Keratinocyte (primary cell): Measurements from ENCODE around the gene ACBD4. TPM values are rescaled to one million over a fixed set of nuclear protein-coding genes. Genes with fewer than 3 reads are reported as not detected.
A peak's percentile ranks its signal among the peaks of the same experiment; 100 is the strongest.
"Not testable (repeated sequence)": the region's sequence is repeated elsewhere in the genome, so short reads cannot be mapped to it uniquely, and the experiment has no call there.

Experiments
- DNase-seq: peaks from one replicate; pipeline ENCODE4 v3.0.0-alpha.2; 2011; ENCODE audit warnings: low read depth, missing footprints, low spot score
- FAIRE-seq: peaks from 2 replicates; lab custom pipeline; 2011; peaks lifted over from hg19 to GRCh38; lab: Jason Lieb, UNC
- H2AFZ ChIP-seq: 2 replicates; pipeline ENCODE4 v1.6.0; 2012; ENCODE audit warnings: low read length, control low read depth, inconsistent platforms; ENCODE audit not compliant: control insufficient read depth
- H3K27ac ChIP-seq: 2 replicates; pipeline ENCODE4 v1.5.1; 2011; ENCODE audit warnings: low read length; ENCODE audit not compliant: control insufficient read depth, insufficient read depth
- H3K27me3 ChIP-seq: 3 replicates; pipeline ENCODE4 v1.6.0; 2011; ENCODE audit warnings: low read length; ENCODE audit not compliant: control insufficient read depth, insufficient read depth; ENCODE audit errors: extremely low read depth
- H3K36me3 ChIP-seq, 2 experiments: 2 replicates in 1 of 2; 3 replicates in 1 of 2; pipeline ENCODE4 v1.5.1; 2011; ENCODE audit warnings: low read length in 2 of 2, mild to moderate bottlenecking in 1 of 2; ENCODE audit not compliant: control insufficient read depth in 2 of 2, insufficient read depth in 2 of 2; ENCODE audit errors: extremely low read depth in 1 of 2
- H3K4me1 ChIP-seq: 3 replicates; pipeline ENCODE4 v1.5.1; 2011; ENCODE audit warnings: low read length; ENCODE audit not compliant: control insufficient read depth, insufficient read depth; ENCODE audit errors: extremely low read depth
- H3K4me2 ChIP-seq: 3 replicates; pipeline ENCODE4 v1.6.0; 2011; ENCODE audit warnings: low read depth, low read length; ENCODE audit not compliant: control insufficient read depth, insufficient read depth; ENCODE audit errors: extremely low read depth
- H3K4me3 ChIP-seq, 3 experiments: fragments of 200-600 bp in 1 of 3; sonication (generic) in 1 of 3; 2 replicates in 2 of 3; 3 replicates in 1 of 3; pipeline ENCODE4 v1.5.1; 2011 to 2016; ENCODE audit warnings: low read length in 3 of 3, mild to moderate bottlenecking in 3 of 3, control low read depth in 2 of 3, inconsistent platforms in 1 of 3, low read depth in 1 of 3, mixed read lengths in 1 of 3, mixed run types in 1 of 3, moderate library complexity in 1 of 3; ENCODE audit not compliant: control insufficient read depth in 2 of 3, insufficient read depth in 2 of 3; ENCODE audit errors: extremely low read depth in 1 of 3
- H3K79me2 ChIP-seq: 2 replicates; pipeline ENCODE4 v1.6.0; 2012; ENCODE audit warnings: low read length; ENCODE audit not compliant: control insufficient read depth, insufficient read depth
- H3K9ac ChIP-seq: 3 replicates; pipeline ENCODE4 v1.6.0; 2011; ENCODE audit warnings: low read length; ENCODE audit not compliant: control insufficient read depth, insufficient read depth; ENCODE audit errors: extremely low read depth
- H3K9me1 ChIP-seq: 3 replicates; pipeline ENCODE4 v1.6.0; 2011; ENCODE audit warnings: low read length; ENCODE audit not compliant: control insufficient read depth, insufficient read depth; ENCODE audit errors: extremely low read depth
- H3K9me3 ChIP-seq: 2 replicates; pipeline ENCODE4 v1.5.1; 2012; ENCODE audit warnings: low read depth, low read length; ENCODE audit not compliant: control insufficient read depth
- H4K20me1 ChIP-seq: 3 replicates; pipeline ENCODE4 v1.6.0; 2011; ENCODE audit warnings: low read length; ENCODE audit not compliant: control insufficient read depth, insufficient read depth; ENCODE audit errors: extremely low read depth
- EZH2 ChIP-seq: IDR thresholded peaks from one replicate; pipeline ENCODE4 v1.6.1; 2012; ENCODE audit warnings: inconsistent platforms, mild to moderate bottlenecking, low read length, moderate library complexity
- dilution Hi-C: fragments of 300-500 bp; cut with MboI; formaldehyde crosslinking; loops from one replicate; pipeline ENCODE4 v1.7.0; 2020; ENCODE audit warnings: low sequenced_read_pairs; ENCODE audit not compliant: extremely low pct_ligation_motif_present
- polyA plus RNA-seq, 5 experiments: library from polyadenylated mRNA; depleted of rRNA in 3 of 5; stranded (reverse) in 3 of 5; stranded (forward) in 1 of 5; unstranded in 1 of 5; fragments of >200 nt; gene quantifications; 1 replicate in 1 of 5; 2 replicates in 3 of 5; 3 replicates in 1 of 5; pipeline versions ENCODE4 v1.2.1 to v1.2.3, GENCODE V29; 2011 to 2012; ENCODE audit warnings: missing spikeins in 2 of 5, low read depth in 1 of 5, low replicate concordance in 1 of 5
- TF ChIP-seq, protein P1 (sequence below), 3 experiments: IDR thresholded peaks in 1 of 3; conservative IDR thresholded peaks in 1 of 3; optimal IDR thresholded peaks in 1 of 3; 2 replicates in 2 of 3; 3 replicates in 1 of 3; pipeline versions ENCODE3 to v1.5.1; 2011; ENCODE audit warnings: low read length in 3 of 3, mild to moderate bottlenecking in 3 of 3, moderate library complexity in 2 of 3, control low read depth in 1 of 3, inconsistent platforms in 1 of 3; ENCODE audit not compliant: insufficient read depth in 2 of 3; ENCODE audit errors: extremely low read depth in 1 of 3

The ACBD4 gene
- polyA plus RNA-seq, 1 donor (not counting 4 experiments of a cell fraction or from before 2014, with no cell fraction given) = 2.6 TPM

DNA sequence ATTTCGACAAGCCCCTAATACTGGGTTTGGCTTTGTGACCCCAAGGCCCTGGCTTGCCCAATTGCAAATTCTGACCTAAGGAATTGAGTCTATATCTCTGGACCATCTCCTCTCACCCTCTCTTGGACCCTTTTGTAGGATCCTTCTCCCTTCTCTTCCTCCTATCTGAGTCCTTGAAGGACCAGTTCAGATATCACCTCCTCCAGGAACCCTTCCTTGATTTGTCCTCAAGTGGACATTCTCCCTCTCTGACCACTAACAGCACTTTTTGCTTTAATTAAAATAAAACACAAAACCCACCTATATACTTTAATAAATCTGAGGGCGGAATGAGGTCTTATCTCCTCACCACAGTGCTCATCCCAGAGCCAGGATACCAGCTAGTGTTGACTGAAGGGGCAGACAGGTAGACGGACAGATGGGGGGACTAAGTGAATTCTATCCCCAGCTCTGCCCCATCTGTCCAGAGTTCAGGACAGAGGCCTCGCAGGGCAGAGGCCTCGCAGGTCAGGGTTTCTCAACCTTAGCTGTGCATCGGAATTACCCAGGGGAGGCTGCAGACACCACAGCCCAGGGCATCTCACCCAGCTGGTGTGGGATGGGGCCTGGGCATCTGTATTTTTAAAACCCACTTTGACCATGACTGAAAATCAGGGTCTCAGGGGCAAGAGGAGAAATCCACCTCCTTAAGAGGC lies 12.3 kb upstream of the ACBD4 start:
- peak overlapping the region; percentile 60 for H3K4me2 ChIP-seq
- FAIRE-seq = no peak

GRCh38 chr17:45123930-45124796 lies 11.3 kb upstream of the ACBD4 start:
- Histone ChIP-seq H3K79me2 (peaks cover 53% of the 10 kb centered on the region), H3K4me2 (peak overlapping the region; percentile 60), H3K36me3 (peaks cover 4 to 5% of the 10 kb centered on the region in 2 experiments), H3K9me3 (no peaks in the 10 kb centered on the region), H3K9ac (peak overlapping the region; percentile 51), H2AFZ (no peak overlapping the region), H3K4me1 (peaks cover 49% of the 10 kb centered on the region), H3K27me3 (no peaks in the 10 kb centered on the region), H4K20me1 (no peaks in the 10 kb centered on the region), H3K9me1 (no peaks in the 10 kb centered on the region), H3K4me3 (peak overlapping the region in 1 of 3 experiments; percentile 50), H3K27ac (peak overlapping the region; percentile 91)
- DNase-seq (no peak), FAIRE-seq (peak; percentile 89)
- dilution Hi-C loops = no loop called here
- TF ChIP-seq, protein P1, sequence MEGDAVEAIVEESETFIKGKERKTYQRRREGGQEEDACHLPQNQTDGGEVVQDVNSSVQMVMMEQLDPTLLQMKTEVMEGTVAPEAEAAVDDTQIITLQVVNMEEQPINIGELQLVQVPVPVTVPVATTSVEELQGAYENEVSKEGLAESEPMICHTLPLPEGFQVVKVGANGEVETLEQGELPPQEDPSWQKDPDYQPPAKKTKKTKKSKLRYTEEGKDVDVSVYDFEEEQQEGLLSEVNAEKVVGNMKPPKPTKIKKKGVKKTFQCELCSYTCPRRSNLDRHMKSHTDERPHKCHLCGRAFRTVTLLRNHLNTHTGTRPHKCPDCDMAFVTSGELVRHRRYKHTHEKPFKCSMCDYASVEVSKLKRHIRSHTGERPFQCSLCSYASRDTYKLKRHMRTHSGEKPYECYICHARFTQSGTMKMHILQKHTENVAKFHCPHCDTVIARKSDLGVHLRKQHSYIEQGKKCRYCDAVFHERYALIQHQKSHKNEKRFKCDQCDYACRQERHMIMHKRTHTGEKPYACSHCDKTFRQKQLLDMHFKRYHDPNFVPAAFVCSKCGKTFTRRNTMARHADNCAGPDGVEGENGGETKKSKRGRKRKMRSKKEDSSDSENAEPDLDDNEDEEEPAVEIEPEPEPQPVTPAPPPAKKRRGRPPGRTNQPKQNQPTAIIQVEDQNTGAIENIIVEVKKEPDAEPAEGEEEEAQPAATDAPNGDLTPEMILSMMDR (optimal IDR thresholded peaks at IDR 0.05 in 1 of 3, IDR thresholded peaks at IDR 0.05 in 1 of 3, conservative IDR thresholded peaks at IDR 0.05 in 1 of 3; ENCODE audit: extremely low read depth in 1 of 3, insufficient read depth in 2 of 3, low read length in 3 of 3) = no peak
- TF ChIP-seq EZH2 = no peak

More for the DNA sequence above, 12.3 kb upstream of the ACBD4 start:
- Histone ChIP-seq H3K4me3 (no peak overlapping the region), H2AFZ (no peak overlapping the region), H4K20me1 (no peaks in the 10 kb centered on the region), H3K27ac (peak overlapping the region; percentile 91), H3K4me1 (peaks cover 42% of the 10 kb centered on the region), H3K9me1 (no peaks in the 10 kb centered on the region), H3K79me2 (peaks cover 46% of the 10 kb centered on the region), H3K27me3 (no peaks in the 10 kb centered on the region), H3K9ac (no peak overlapping the region), H3K9me3 (no peaks in the 10 kb centered on the region), H3K36me3 (peaks cover 4 to 7% of the 10 kb centered on the region in 2 experiments)
- no peak for TF ChIP-seq EZH2
- TF ChIP-seq, protein P1 (optimal IDR thresholded peaks at IDR 0.05 in 1 of 3, IDR thresholded peaks at IDR 0.05 in 1 of 3, conservative IDR thresholded peaks at IDR 0.05 in 1 of 3; ENCODE audit: extremely low read depth in 1 of 3, insufficient read depth in 2 of 3, low read length in 3 of 3) = no peak
- dilution Hi-C loops = no loop called here
- no peak for DNase-seq

GRCh38 chr17:45124797-45125122 lies 10.7 kb upstream of the ACBD4 start:
- Histone ChIP-seq H3K27ac (peak overlapping the region; percentile 91), H3K4me1 (peaks cover 51% of the 10 kb centered on the region), H3K79me2 (peaks cover 59% of the 10 kb centered on the region), H3K9ac (peak overlapping the region; percentile 51), H3K4me2 (peak overlapping the region; percentile 60)
- H3K36me3 ChIP-seq, H4K20me1 ChIP-seq, H3K27me3 ChIP-seq, dilution Hi-C loops, DNase-seq, H3K4me3 ChIP-seq, H2AFZ ChIP-seq, FAIRE-seq, H3K9me3 ChIP-seq, H3K9me1 ChIP-seq: not testable (repeated sequence)
